Activated T-cell treated with anti-CD3 and anti-CD28 coated beads for 1 hour (primary cell): ENCODE measurements around the gene CEACAM20.
"Not testable (repeated sequence)": the region's sequence is repeated elsewhere in the genome, so short reads cannot be mapped to it uniquely, and the experiment has no call there.

Source experiments
- DNase-seq: peaks from one replicate; pipeline ENCODE4 v3.0.0-alpha.2; 2020; ENCODE audit warnings: low read depth

The CEACAM20 gene

DNA sequence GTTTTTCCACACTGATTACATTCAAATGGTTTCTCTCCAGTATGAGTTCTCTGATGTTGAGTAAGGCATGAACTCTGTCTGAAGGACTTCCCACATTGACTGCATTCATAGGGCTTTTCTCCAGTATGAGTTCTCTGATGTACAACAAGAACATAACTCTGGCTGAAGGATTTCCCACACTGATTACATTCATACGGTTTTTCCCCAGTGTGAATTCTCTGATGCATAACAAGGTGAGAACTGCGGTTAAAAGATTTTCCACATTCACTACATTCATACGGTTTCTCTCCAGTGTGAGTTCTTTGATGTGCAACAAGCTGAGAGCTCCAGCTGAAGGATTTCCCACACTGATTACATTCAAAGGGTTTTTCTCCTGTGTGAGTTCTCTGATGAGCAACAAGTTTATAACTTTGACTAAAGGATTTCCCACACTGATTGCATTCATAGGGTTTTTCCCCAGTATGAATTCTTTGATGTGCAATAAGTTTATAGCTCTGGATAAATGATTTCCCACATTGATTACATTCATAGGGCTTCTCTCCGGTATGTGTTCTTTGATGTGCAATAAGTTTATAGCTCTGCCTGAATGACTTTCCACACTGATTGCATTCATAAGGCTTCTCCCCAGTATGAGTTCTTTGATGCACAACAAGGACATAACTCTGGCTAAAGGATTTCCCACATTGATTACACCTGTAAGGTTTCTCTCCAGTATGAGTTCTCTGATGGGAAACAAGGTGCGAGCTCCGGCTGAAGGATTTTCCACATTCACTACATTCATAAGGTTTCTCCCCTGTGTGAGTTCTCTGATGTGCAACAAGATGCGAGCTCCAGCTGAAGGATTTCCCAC lies 52.7 kb downstream of the CEACAM20 start:
- DNase-seq, result no peak

DNA sequence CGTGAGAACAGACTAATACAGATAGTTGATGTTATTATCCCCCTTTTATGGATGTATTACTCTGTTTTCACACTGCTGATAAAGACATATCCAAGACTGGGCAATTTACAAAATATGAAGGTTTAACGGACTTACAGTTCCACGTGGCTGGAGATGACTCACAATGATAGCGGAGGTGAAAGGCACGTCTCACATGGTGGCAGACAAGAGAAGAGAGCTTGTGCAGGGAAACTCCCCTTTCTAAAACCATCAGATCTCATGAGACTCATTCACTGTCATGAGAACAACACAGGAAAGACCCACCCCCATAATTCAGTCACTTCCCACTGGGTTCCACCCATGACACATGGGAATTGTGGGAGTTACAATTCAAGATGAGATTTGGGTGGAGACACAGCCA lies 60.7 kb downstream of the CEACAM20 start:
- not testable (repeated sequence) for DNase-seq

DNA sequence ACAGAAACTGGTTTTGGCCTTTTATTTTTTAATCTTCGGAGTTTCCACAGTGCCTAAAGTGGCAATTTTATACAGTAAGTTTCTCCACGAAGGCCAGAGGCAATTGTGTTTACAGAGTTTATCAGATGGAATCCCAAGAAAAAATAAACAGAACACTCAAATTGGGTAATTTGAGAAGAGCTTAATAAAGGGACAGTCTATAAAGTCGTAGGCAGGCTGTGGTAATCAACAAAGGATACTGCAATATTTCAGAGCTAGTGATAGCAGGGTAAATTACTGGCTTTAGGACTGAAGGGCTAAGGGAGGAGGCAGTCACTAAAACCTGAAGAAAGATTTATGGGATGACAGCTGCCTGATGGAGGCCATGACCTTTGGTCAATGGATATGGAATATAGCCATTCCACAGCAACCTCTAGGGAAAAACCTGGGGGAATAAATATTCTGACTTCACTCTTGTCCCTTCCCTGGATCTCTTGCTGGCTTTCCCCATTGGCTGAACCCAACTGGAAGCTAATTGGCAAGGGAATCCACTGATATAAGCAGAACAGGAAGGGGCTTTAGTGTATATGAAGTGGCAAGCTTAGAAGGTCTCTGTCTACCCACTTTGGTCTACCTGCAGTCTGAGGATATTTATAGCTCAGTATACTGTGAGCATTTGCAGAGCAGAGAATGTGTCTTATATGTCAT lies 66.7 kb downstream of the CEACAM20 start:
- DNase-seq, result not testable (repeated sequence)
